ENCODE data around the gene FSTL1.

The FSTL1 gene

GRCh38 chr3:120424976-120425570, 25.7 kb downstream of the FSTL1 start:
- FAIRE-seq (no peak), DNase-seq (ENCODE audit: insufficient read length, low spot score) (no peak)
- no peak for TF ChIP-seq CTCF (IDR thresholded peaks at IDR 0.05; ENCODE audit: insufficient read depth, missing control alignments)

DNA sequence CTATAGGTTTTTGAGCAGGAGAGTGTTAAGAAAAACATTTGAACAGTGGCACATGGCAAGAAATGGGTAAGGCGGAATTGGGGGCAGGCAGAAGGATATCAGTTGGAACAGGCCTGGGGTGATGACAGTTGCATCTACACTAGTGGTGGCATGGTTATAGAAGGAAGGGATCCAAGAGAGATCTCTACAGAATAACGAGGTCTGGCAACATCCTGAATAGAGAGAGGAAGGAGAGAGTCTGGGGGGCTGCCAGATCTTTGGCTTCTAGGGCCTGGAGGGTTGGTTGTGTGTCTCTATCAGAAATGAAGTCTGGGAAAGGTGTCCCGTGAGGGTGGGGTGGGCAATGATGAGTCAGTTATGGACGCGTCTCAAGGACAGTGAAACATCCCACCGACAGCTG, 26.3 kb downstream of the FSTL1 start:
- TF ChIP-seq CTCF (IDR thresholded peaks at IDR 0.05; ENCODE audit: insufficient read depth, missing control alignments): no peak
- DNase-seq (ENCODE audit: insufficient read length, low spot score) (no peak), FAIRE-seq (no peak)

- no peak for DNase-seq (ENCODE audit: insufficient read length, low spot score)
- no peak for FAIRE-seq
- TF ChIP-seq CTCF (IDR thresholded peaks at IDR 0.05; ENCODE audit: insufficient read depth, missing control alignments): no peak
Measured at GRCh38 chr3:120423432-120423831, 27.4 kb downstream of the FSTL1 start.

GRCh38 chr3:120421926-120422325, 28.9 kb downstream of the FSTL1 start:
- TF ChIP-seq CTCF (IDR thresholded peaks at IDR 0.05; ENCODE audit: insufficient read depth, missing control alignments): no peak
- no peak for FAIRE-seq
- DNase-seq (ENCODE audit: insufficient read length, low spot score): no peak

GRCh38 chr3:120420928-120421551, 29.8 kb downstream of the FSTL1 start:
- FAIRE-seq (no peak), DNase-seq (ENCODE audit: insufficient read length, low spot score) (no peak)
- TF ChIP-seq CTCF (IDR thresholded peaks at IDR 0.05; ENCODE audit: insufficient read depth, missing control alignments): no peak

GRCh38 chr3:120420360-120420759, 30.4 kb downstream of the FSTL1 start:
- TF ChIP-seq CTCF (IDR thresholded peaks at IDR 0.05; ENCODE audit: insufficient read depth, missing control alignments): no peak
- FAIRE-seq (no peak), DNase-seq (ENCODE audit: insufficient read length, low spot score) (no peak)

- FAIRE-seq: no peak
- no peak for TF ChIP-seq CTCF (IDR thresholded peaks at IDR 0.05; ENCODE audit: insufficient read depth, missing control alignments)
- no peak for DNase-seq (ENCODE audit: insufficient read length, low spot score)
Measured at GRCh38 chr3:120419797-120420196, 31.0 kb downstream of the FSTL1 start.

All from D721Med (cell line).